ENCODE data around the gene TMEM74B. TPM values are rescaled to one million over a fixed set of nuclear protein-coding genes. Genes with fewer than 3 reads are reported as not detected.

TMEM74B gene
- total RNA-seq, 1 donor from 2014 or later, result 2.7 TPM

- peaks cover 70% of the 10 kb centered on the region for H3K27me3 Mint-ChIP-seq (ENCODE audit: low read depth)
- TF ChIP-seq CTCF (conservative IDR thresholded peaks at IDR 0.05), result no peak
- H3K36me3 Mint-ChIP-seq (ENCODE audit: low read depth), result no peaks in the 10 kb centered on the region
- no peaks in the 10 kb centered on the region for H3K9me3 Mint-ChIP-seq
- H3K4me1 Mint-ChIP-seq, result no peaks in the 10 kb centered on the region
- DNase-seq (ENCODE audit: low read depth, low spot score), result no peak
- no peak overlapping the region for H3K4me3 Mint-ChIP-seq
- no peak overlapping the region for H3K27ac Mint-ChIP-seq (ENCODE audit: unreplicated experiment)
Observed at GRCh38 chr20:1214838-1215261, 30.1 kb upstream of the TMEM74B start.

GRCh38 chr20:1212607-1213396, 28.0 kb upstream of the TMEM74B start:
- DNase-seq (ENCODE audit: low read depth, low spot score), result peak; percentile 62
- Mint-ChIP-seq H3K27me3 (ENCODE audit: low read depth) (peaks cover 73% of the 10 kb centered on the region), H3K9me3 (no peaks in the 10 kb centered on the region), H3K27ac (ENCODE audit: unreplicated experiment) (no peak overlapping the region), H3K4me3 (no peak overlapping the region), H3K36me3 (ENCODE audit: low read depth) (no peaks in the 10 kb centered on the region), H3K4me1 (no peaks in the 10 kb centered on the region)
- peak; percentile 89 for TF ChIP-seq CTCF (conservative IDR thresholded peaks at IDR 0.05)

GRCh38 chr20:1212023-1212422, 27.2 kb upstream of the TMEM74B start:
- Mint-ChIP-seq H3K9me3 (no peaks in the 10 kb centered on the region), H3K4me3 (no peak overlapping the region), H3K36me3 (ENCODE audit: low read depth) (no peaks in the 10 kb centered on the region), H3K27me3 (ENCODE audit: low read depth) (peaks cover 77% of the 10 kb centered on the region), H3K27ac (ENCODE audit: unreplicated experiment) (no peak overlapping the region), H3K4me1 (no peaks in the 10 kb centered on the region)
- TF ChIP-seq CTCF (conservative IDR thresholded peaks at IDR 0.05), result no peak
- DNase-seq (ENCODE audit: low read depth, low spot score), result no peak

GRCh38 chr20:1210501-1210900, 25.7 kb upstream of the TMEM74B start:
- Mint-ChIP-seq H3K27ac (ENCODE audit: unreplicated experiment) (no peak overlapping the region), H3K9me3 (no peaks in the 10 kb centered on the region), H3K27me3 (ENCODE audit: low read depth) (peaks cover 75% of the 10 kb centered on the region), H3K4me1 (no peaks in the 10 kb centered on the region), H3K36me3 (ENCODE audit: low read depth) (no peaks in the 10 kb centered on the region), H3K4me3 (no peak overlapping the region)
- TF ChIP-seq CTCF (conservative IDR thresholded peaks at IDR 0.05), result no peak
- DNase-seq (ENCODE audit: low read depth, low spot score), result no peak

GRCh38 chr20:1209447-1210387, 24.9 kb upstream of the TMEM74B start:
- Mint-ChIP-seq H3K27me3 (ENCODE audit: low read depth) (peaks cover 67% of the 10 kb centered on the region), H3K4me3 (no peak overlapping the region)
- DNase-seq (ENCODE audit: low read depth, low spot score), result no peak

More at GRCh38 chr20:1209447-1210387, 24.9 kb upstream of the TMEM74B start:
- TF ChIP-seq CTCF (conservative IDR thresholded peaks at IDR 0.05), result no peak
- Mint-ChIP-seq H3K36me3 (ENCODE audit: low read depth) (no peaks in the 10 kb centered on the region), H3K27ac (ENCODE audit: unreplicated experiment) (no peak overlapping the region), H3K4me1 (no peaks in the 10 kb centered on the region), H3K9me3 (no peaks in the 10 kb centered on the region)

Measured in neural crest cell (in vitro differentiated cells).